Tongue (tissue), 2 donors: Measurements from ENCODE around the gene MKNK2. TPM values are rescaled to one million over a fixed set of nuclear protein-coding genes. Genes with fewer than 3 reads are reported as not detected.
"Not testable (repeated sequence)": the region's sequence is repeated elsewhere in the genome, so short reads cannot be mapped to it uniquely, and the experiment has no call there.

Source experiments
- DNase-seq: peaks from one replicate; pipeline ENCODE4 v3.0.0-alpha.2; 2015
- total RNA-seq: library from RNA; depleted of rRNA; stranded (reverse); fragments of >200 nt; gene quantifications from one replicate; pipeline ENCODE4 v1.2.3, GENCODE V29; 2014

Gene MKNK2
- total RNA-seq, 1 donor from 2014 or later = 115 TPM

GRCh38 chr19:2043961-2044708 lies 6.9 kb downstream of the MKNK2 start:
- no peak for DNase-seq

- DNase-seq = no peak
Measured at GRCh38 chr19:2043251-2043641, 7.8 kb downstream of the MKNK2 start.

- DNase-seq = no peak
Measured at GRCh38 chr19:2042485-2043250, 8.4 kb downstream of the MKNK2 start.

- DNase-seq = peak; percentile 98
Measured at GRCh38 chr19:2041683-2042484, 9.2 kb downstream of the MKNK2 start.

- no peak for DNase-seq
Measured at GRCh38 chr19:2041433-2041682, 9.7 kb downstream of the MKNK2 start.

- no peak for DNase-seq
Measured at GRCh38 chr19:2040647-2041432, 10.2 kb downstream of the MKNK2 start.

GRCh38 chr19:2039959-2040646 lies 10.9 kb downstream of the MKNK2 start:
- DNase-seq = no peak

GRCh38 chr19:2039089-2039958 lies 11.7 kb downstream of the MKNK2 start:
- DNase-seq = no peak

GRCh38 chr19:2038284-2039088 lies 12.6 kb downstream of the MKNK2 start:
- DNase-seq = no peak

- no peak for DNase-seq
Measured at GRCh38 chr19:2037651-2038255, 13.3 kb downstream of the MKNK2 start.

GRCh38 chr19:2036424-2036823 lies 14.6 kb downstream of the MKNK2 start:
- no peak for DNase-seq

GRCh38 chr19:2035590-2035991 lies 15.5 kb downstream of the MKNK2 start:
- DNase-seq = no peak

- no peak for DNase-seq
Measured at GRCh38 chr19:2034729-2035589, 16.1 kb downstream of the MKNK2 start.

- not testable (repeated sequence) for DNase-seq
Measured at GRCh38 chr19:2034253-2034652, 16.8 kb downstream of the MKNK2 start.

- DNase-seq = no peak
Measured at GRCh38 chr19:2033825-2034159, 17.3 kb downstream of the MKNK2 start.

GRCh38 chr19:2033115-2033824 lies 17.8 kb downstream of the MKNK2 start:
- no peak for DNase-seq

- DNase-seq = peak; percentile 95
Measured at GRCh38 chr19:2032296-2032941, 18.6 kb downstream of the MKNK2 start.
